Regular cardiac myocyte (primary cell): ENCODE data around the gene FAM204A. TPM values are rescaled to one million over a fixed set of nuclear protein-coding genes. Genes with fewer than 3 reads are reported as not detected.

Experiments used
- total RNA-seq: library from RNA; depleted of rRNA; stranded (reverse); fragments of >200 nt; gene quantifications from 2 replicates; pipeline ENCODE4 v1.2.3, GENCODE V29; 2014

FAM204A gene
- total RNA-seq, result 55.0 and 58.1 TPM in 2 replicates

DNA sequence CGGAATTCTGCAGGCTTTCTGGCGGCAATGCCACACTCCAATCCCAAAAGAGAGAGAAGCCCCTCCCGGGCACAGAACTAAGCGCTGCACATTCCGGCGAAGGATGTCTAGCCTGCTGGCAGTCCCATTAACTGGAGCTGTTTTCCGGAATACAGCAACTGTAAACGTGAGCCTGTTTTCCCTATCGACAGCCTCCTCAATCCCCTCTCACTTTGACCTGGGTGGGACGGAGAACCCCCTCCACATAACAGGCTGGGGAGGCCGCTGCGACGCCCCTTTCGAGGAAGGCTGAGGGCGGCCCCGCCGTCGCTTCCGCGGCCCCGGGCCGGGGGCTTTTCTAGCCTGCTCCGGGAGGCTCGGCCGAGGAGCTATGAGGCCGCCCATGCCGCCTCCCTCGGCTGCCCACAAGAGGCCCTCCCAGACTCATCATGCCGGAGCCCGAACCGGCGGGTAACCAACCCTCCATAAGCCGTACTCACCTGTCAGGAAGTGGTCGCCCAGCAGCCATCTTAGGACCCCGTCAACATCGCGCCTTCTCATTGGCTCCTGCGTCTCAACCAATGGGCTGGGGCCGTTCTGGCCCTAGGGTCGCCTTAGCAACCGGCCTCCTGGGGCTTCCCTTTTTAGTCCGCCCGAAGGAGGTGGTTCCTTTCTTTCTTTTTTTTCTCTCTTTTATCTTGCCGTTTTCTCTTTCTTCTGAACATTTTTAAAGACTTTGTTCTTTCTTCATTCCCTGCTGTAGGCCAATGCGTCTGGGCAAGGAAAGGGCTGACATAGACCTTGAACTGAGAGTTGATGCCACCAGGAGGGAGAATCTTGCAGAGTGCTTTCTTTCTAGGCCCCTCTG lies at the start of gene FAM204A:
Gene FAM204A, minus strand, starts transcription at position 534 of the 847 bp plus-strand sequence. CDS start 5,909 bp downstream, outside the sequence.

